ENCODE data around the gene FOXN3.

GRCh38 chr14:89178800-89179535 lies 238.1 kb downstream of the FOXN3 start:
- TF ChIP-seq CTCF (IDR thresholded peaks at IDR 0.05; ENCODE audit: extremely low read depth in 1 of 2, insufficient read depth in 1 of 2, low read depth in 1 of 2, low read length in 2 of 2) (no peak), MAX (IDR thresholded peaks at IDR 0.05; ENCODE audit: insufficient read depth, insufficient read length) (no peak), EZH2 (IDR thresholded peaks at IDR 0.05; ENCODE audit: borderline replicate concordance, low read depth, low read length, severe bottlenecking) (no peak), POLR2AphosphoS5 (IDR thresholded peaks at IDR 0.05; ENCODE audit: insufficient read depth, low read depth, low read length) (no peak)
